COR-L47 (cell line): Measurements from ENCODE around the gene NAE1.
A peak's percentile ranks its signal among the peaks of the same experiment; 100 is the strongest.

Source experiments
- DNase-seq: peaks from one replicate; lab custom pipeline; 2025; lab: John Stamatoyannopoulos, UW

The NAE1 gene

DNA sequence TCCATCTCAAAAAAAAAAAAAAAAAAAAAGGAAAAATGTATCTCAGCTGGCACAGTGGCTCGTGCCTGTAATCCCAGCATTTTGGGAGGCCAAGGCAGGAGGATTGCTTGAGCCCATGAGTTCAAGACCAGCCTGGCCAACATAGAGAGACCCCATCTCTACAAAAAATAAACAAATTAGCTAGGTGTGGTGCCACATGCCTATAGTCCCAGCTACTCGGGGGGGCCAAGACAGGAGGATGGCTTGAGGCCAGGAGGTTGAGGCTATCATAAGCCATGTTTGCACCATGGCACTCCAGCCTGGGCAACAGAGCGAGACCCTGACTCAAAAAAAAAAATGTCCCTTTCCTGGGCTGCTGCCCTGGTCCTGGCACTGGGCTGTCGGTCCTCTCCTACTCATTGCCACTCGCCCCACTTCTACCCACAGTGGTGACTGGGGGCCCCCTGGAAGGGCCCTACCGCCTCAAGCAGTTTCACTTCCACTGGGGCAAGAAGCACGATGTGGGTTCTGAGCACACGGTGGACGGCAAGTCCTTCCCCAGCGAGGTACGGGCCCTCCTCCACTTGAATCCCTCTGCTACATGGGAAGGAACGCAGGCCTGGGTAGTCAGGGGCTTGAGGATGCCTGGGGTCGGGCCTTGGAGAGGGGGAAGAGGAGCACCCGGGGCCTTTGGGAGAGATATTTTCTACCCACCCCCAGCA is 19.5 kb upstream of the NAE1 start:
- no peak for DNase-seq

DNA sequence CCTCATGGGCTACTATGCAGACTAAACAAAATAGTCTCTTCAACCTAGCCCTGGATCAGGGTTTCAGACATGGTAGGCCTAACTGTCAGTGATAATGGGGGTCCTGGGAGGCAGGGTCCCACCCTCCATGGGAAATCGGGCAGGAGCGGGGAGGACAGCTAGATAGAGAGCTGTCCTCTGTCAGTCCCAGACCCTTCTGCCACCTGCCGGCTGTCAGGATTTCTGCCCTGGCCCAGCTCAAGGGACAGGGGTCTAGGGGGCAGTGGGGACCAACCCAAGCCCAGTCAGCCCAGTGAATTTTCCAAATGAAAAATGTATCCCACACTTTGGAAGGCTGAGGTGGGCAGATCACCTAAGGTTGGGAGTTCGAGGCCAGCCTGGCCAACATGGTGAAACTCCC is 18.8 kb upstream of the NAE1 start:
- DNase-seq: no peak

DNA sequence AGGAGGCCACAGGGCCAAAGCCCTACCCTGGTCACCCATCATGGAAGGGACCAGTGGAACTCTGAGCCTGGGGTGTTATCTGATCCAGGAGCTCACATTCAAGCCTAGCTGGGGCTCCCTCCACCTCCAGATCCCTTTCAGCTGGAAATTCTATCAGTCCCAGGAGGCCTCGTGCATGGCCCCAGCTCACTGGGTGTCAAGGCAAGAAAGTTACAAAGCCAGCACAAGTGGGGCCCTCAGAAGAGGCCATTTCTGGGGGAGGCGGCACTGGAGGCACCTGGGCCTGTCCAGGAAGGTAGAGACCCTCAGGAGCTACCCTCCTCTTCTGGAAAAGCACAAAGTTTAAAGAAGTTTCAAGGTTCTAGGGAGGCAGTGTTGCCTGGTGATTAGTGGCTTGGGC is 18.2 kb upstream of the NAE1 start:
- no peak for DNase-seq

DNA sequence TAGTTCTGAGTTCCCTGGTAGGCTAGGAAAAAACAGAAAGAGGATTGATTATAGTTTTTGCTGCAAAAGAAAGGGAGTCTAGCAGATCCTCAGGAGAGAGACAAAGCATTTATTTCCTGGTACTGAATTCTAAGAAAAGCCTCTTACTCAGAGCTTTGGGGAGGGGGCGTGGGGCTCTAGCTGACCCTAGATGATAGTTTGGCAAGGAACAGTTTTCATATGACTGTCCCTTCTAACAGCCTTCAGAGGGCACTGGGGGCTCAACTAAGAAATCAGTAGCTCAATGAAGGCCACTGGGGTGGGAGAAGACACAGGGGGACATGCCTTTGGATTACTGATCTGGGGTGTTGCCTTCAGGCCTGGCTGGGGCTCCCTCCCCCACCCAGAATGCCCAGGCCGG is 17.4 kb upstream of the NAE1 start:
- no peak for DNase-seq

DNA sequence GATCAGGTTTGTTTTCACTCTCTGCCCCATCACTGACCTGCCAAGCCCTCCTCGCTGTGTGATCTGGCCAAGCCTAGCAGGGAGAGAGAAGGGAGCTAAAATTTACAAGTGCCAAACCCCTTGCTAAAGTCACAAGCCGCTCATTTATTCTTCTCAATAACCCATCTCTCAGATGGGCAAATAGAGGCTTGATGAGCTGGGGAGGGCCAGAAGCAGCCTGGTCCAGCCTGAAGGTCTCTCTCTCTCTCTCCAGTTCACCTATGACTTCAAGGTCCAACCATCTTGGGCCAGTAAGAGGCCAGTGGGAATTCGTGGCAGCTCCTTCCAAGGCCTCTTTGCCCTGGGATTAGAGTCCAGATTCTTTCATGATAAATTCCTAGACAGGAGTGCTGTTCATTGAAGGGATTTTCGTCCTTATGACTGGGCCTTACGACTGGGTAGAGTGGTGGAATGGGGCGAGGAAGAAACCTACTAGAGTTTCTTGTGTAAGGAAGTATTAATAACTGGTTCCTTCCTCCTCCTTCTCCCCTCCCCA is 16.8 kb upstream of the NAE1 start:
- DNase-seq: no peak

DNA sequence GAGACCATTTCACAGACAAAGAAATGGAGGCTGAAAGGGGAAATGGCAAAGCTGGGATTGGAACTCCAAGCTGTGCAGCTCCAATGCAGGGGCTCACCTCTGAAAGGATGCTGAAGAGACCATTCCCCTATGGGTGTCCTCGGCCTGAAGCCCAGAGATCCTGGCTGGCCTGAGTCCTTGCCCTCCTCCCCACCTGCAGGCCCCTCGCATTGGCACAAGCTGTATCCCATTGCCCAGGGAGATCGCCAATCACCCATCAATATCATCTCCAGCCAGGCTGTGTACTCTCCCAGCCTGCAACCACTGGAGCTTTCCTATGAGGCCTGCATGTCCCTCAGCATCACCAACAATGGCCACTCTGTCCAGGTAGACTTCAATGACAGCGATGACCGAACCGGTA is 16.1 kb upstream of the NAE1 start:
- DNase-seq: no peak

DNA sequence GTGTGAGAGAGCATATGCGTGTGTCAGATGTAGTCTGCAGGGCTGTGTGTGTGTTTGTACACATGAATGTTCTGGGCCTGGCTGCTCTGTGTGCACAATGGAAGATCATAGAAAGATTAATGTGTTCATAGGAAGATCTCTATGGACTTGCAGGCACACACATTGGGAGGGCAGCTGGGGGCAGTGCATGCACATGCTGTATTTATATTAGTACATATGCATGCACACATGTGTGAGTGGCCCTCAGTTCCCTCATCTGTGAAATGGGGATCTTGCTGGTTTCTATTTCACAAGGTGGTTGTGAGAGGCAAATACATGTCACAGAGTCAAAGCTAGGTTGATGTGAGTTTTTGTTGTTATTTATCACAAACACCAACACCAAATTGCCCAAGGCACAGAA is 15.5 kb upstream of the NAE1 start:
- no peak for DNase-seq

DNA sequence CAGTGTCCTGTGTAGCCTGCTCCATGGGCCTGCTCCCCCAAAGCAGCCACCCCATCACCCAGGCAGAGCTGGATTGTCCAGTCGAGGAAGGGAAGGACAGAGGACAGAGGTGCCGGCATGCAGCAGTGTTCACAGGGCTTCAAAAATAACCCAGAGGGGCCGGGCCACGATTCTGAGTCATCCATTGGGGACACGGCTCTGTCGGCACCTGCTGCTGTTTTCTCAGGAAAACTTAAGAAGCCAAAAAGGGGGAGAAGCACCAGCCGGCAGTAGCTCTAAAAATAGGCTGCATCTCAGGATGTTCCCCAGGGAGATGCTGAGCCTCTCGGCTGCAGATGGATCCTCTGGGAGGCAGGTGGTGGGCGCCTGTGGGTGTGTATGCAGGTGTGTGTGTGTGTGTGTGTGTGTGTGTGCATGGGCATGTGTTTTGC is 15.0 kb upstream of the NAE1 start:
- DNase-seq: peak; percentile 18

DNA sequence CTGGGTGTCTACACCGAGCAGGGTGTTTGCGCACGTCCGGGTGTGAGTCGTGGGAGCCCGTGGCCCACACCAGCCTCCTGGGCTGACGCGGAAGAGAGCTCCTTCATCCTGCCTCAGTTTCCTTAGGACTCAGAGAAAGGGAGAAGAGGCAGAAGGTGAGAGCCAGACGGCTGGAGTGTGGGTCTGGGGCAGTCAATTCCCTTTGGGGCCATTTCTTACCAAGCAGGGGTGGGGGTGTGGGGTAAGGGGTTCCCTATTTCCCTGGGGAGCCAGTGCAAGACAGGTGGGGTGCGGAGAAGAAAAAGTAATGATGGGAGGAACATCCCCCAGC is 14.3 kb upstream of the NAE1 start:
- no peak for DNase-seq

DNA sequence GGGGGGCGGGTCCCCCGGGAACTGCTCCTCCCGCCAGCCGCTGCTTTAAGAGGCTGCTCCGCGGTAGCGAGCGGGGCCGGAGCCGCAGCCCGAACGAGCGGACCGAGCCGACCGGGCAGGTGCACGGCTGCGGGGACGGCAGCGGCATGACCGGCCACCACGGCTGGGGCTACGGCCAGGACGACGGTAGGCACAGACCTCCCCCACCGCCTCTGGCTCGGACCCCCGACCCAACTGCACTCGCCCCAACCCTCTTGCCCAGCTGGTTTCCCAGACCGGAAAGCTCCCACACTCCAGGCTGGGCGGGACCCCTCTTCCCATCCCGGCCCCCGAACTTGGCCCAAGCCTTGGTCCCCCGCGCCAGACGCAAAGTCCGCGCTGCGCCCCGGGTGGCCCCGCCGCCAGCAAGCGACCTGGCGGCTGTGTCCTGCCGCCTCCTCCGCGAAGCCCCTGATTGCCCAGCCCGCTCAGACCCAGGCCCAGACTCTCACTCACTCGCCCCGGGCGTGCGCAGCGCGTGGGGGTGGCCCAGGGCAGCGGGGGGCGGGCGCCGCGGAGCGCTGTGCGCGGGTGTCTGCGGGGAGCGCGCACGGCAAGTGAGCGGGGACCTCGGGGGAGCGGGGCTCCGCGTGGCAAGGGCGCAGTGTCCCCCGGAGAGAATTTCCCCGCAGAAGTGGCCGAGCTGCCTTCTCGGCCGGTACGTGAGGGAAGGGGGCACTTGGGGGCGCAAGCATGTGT is 13.7 kb upstream of the NAE1 start, which contains the start of gene CA7:
Gene CA7 (plus strand): TSS at position 73 of the 738 bp plus-strand sequence. CDS start 74 bp downstream, at position 147.
- no peak for DNase-seq

DNA sequence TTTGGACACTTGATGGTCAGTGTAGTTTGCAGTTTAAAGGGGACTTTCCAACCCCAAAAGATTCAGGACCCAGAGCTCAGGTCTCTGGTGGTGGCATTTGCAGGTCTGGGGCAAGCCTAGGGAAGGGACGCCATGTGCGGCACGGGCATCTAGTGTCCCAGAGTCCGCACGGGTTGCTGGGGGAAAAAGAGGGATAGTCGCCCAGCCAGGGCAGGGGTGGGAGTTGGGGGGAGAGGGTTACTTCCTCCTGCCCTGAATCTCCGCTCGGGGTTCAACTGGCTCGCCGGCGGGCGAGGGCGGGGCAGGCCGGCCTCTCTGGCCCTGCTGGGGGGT is 13.2 kb upstream of the NAE1 start:
- DNase-seq: no peak

DNA sequence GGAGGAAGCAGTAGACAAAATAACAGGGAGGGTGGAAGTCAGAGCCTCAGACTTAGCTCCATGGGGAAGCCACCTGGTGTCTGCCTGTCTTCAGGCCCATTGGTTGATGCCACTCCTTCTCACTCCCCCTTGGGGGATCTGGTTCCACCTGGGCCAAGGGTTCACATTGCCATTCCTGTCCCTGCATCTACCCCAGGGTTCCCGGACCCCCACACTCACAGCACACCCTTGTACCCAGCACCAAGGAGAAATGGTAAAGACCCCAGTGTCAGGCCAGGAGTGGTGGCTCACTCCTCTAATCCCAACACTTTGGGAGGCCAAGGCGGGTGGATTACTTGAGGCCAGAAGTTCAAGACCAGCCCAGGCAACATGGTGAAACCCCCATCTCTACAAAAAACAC is 12.4 kb upstream of the NAE1 start:
- DNase-seq: no peak

DNA sequence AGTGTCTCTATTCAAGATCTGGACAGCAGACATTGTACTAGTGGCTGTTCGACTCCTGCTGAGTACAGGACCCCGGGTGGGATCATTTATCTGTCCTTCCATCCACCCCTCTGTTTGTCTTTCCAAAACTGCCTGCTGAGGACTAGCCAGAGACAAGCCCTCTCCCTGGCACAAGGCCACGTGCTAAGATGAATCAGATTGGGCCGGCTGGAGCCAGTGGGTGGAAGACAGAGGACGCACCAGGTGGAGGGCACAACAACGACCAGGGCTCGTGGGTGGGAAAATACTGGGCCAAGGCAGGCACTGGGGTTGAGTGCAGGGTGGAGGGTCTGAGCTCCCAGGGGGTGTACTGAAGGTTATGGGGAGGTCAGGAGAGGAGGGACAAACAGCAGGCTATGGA is 12.0 kb upstream of the NAE1 start:
- DNase-seq: peak; percentile 65

DNA sequence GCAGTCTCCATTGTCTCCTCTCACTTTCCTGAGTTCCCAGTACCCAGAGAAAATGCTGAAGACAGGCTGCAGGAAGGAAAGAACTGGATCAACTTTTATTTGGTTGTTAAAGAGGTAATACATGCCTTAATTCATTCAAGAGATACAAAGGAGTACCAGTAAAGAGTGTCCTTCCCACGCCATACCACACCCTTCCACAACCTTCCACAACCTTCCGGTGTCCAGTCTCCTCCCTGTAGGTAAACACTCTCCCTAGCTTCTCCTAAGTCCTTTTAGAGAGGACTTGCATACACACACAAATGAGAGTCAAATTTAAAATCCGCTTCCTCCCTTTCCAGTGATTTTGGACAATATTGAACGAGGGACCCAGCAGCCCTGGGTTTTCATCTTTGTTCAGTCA is 10.6 kb upstream of the NAE1 start:
- DNase-seq: no peak

DNA sequence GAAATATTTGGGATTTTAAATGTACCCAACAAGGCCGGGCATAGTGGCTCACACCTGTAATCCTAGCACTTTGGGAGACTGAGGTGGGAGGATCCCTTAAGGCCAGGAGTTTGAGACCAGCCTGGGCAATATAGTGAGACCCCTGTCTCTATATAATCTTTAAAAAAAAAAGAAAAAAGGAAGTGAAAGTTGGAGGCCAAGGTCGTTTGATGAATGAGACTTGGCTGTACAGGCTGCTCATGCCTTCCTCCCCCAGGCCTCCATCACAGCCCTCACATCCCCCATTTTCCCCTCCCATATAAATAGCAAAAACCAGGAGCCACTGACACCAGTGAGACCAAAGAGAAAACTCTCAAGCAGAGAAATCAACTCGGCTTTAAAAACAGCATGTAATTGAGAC is 10.1 kb upstream of the NAE1 start:
- DNase-seq: no peak

DNA sequence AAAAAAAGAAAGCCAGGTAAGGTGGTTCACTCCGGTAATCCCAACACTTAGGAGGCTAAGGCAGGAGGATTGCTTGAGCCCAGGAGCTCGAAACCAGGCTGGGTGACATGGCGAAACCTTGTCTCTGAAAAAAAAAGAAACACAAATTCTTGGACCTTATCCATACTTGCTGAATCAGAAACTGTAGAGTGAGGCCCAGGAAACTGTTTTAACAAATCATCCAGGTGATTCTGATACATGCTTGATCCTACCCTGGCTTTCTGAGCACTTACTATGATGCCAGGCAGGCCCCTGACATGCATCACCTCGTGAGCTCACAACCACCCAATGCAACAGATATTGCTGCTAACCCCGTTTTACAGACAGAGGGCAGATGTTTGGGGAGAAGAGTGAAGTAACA is 4.0 kb upstream of the NAE1 start:
- DNase-seq: no peak

DNA sequence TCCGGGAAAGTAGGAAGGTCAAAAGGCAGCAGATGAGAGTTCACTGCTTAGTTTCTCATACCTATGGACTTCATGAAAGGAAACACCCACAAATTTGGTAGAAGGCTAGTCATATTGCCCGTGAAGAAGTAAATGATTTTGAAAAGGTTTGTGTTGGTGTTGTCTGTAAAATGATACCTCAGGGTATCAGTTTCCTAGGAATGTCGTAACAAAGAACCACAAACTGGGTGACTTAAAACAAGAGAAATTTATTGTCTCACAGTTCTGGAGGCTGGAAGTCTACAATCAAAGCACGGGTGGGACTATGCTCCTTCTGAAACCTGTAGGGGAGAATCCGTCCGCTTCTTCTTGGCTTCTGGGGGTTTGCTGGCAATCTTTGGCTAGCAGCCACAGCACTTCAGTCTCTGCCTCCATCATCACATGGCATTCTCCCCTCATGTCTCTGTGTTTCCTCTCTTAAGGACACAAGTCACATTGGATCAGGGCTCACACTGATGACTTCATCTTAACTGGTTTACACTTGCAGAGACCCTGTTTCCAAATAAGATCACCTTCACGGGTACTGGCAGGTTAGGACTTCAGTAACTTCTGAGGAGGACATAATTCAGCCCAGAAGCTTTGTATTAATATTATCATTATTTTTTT is 2.0 kb upstream of the NAE1 start:
- no peak for DNase-seq

DNA sequence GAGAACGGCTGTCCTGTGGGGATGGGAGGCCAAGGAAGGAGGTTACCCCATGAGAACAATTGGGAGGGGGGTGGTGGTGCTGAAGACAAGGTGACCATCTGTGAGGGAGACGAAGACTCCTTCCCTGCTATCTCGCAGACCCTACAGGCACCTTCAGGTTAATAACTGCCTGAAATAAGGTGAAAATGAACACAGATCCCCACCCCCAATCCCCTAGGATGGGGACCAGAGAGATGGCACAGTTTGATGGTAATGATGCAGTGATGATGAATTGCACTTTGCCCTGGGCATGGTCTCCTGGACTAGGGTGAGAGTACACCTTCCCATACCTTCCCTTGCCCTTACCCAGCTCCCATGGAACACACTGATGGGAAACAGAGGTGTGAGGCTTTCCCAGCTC is 1.4 kb upstream of the NAE1 start:
- no peak for DNase-seq

DNA sequence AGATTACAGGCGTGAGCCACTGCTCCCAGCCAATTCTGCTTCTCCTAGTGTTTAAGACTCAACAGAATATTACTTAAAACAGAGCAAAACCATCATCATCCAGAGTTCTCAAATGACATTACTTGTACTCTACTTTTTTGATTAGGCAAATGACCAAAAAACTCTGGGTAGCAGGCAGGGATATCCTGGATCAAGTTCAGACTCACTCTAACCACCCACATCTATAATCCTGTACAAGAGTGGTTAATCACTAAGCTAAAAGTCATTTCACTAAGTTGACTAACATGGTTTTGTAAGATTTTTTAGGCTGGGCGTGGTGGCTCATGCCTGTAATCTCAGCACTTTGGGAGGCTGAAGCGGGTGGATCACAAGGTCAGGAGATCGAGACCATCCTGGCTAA is 6.8 kb downstream of the NAE1 start:
- DNase-seq: no peak

DNA sequence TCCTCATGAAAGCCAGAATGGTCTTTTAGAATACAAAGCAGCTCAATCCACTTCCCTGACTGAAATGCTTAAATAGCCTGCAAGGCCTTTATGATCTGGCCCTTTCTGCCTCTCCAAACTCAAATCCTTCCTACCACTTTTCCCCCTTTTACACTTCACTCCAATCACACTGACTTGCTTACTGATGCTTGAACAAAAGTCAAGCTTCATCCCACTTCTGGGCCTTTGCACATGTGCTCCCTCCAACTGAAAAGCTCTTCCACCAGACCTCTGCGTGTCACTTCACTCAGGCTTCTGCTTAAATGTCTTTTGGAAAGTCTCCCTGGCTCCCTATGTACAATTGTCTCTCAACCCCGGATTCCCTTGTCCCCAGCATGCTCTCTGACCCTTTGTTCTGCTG is 16.0 kb downstream of the NAE1 start:
- DNase-seq: no peak

DNA sequence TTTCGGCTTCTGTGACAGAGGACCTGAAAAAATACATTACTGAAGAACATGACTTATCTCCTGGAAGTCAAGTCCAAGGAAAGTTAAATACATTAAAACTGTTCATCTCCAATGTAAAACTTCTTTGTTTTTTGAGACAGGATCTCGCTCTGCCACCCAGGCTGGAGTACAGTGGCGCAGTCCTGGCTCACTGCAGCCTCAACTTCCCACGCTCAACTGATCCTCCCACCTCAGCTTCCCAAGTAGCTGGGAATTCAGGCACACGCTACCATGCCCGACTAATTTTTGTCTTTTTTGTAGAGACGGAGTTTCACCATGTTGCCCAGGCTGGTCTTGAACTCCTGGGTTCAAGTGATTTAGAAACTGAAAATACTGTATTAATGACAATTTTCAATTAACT is 19.7 kb downstream of the NAE1 start:
- no peak for DNase-seq

DNA sequence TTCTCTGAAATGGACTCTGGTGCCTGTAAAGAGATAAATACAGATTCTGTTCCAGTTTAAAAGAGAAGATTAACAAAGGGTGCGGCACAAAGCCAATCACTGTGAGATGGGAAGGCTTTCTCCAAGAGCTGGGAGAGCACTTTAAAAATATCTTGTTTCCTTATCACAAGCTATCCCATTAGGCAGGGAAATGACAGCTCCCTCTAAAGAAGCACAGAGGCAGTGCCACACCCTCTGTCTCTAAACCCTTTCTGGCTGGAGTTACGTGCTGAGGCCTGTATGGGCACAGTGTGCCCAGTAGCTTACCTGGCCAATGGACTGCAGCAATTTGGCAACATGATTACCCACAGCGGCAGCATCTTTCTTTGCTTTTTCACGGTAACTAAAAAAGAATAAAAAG is 20.4 kb downstream of the NAE1 start:
- no peak for DNase-seq

DNA sequence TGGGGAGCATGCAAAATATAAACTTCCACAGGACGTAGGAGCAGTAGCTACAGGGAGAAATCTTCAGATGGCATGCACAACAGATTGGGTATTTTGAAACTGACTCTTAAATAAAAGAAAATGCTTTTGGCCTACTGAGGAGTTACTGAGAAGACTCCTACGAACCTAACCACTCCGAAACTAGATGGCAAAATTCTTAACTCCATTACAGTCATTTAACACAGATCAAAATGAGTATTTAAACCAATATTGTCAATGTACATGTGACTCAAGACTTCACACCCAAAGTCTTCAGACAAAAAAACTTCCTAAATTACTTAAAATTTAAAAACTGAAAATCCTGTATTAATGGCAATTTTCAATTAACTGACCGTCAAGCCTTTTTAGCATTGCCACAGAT is 21.0 kb downstream of the NAE1 start:
- no peak for DNase-seq
